Osteocyte (in vitro differentiated cells): ENCODE results near the gene UBE2L6. TPM values are rescaled to one million over a fixed set of nuclear protein-coding genes. Genes with fewer than 3 reads are reported as not detected.

Experiments used
- DNase-seq: peaks from one replicate; pipeline ENCODE4 v3.0.0; 2021; ENCODE audit warnings: mixed read lengths; ENCODE audit not compliant: unreplicated experiment; ENCODE audit errors: extremely low spot score
- H3K27ac Mint-ChIP-seq: one replicate; pipeline ENCODE4 v1.8.0; 2021; ENCODE audit warnings: mild to moderate bottlenecking, mixed read lengths; ENCODE audit not compliant: unreplicated experiment
- H3K27me3 Mint-ChIP-seq: one replicate; pipeline ENCODE4 v1.8.0; 2021; ENCODE audit warnings: mixed read lengths; ENCODE audit not compliant: unreplicated experiment
- H3K36me3 Mint-ChIP-seq: one replicate; pipeline ENCODE4 v1.8.0; 2021; ENCODE audit warnings: mixed read lengths; ENCODE audit not compliant: unreplicated experiment
- H3K4me1 Mint-ChIP-seq: one replicate; pipeline ENCODE4 v1.8.0; 2021; ENCODE audit warnings: mixed read lengths; ENCODE audit not compliant: unreplicated experiment
- H3K4me3 Mint-ChIP-seq: one replicate; pipeline ENCODE4 v1.8.0; 2021; ENCODE audit warnings: mild to moderate bottlenecking, moderate library complexity, mixed read lengths; ENCODE audit not compliant: unreplicated experiment
- H3K9me3 Mint-ChIP-seq: one replicate; pipeline ENCODE4 v1.8.0; 2021; ENCODE audit warnings: mixed read lengths; ENCODE audit not compliant: unreplicated experiment
- long read RNA-seq: library from polyadenylated mRNA; unstranded; transcript quantifications from one replicate; pipeline ENCODE4 v2.0.0, GENCODE V29; 2021
- total RNA-seq: library from RNA; stranded (reverse); gene quantifications from 2 replicates; pipeline ENCODE4 v1.2.1, GENCODE V29; 2021
- TF ChIP-seq, protein P1 (sequence below): fragments of 200-600 bp; sonication (generic); IDR thresholded peaks from 2 replicates; pipeline ENCODE4 v1.5.0; 2021; ENCODE audit warnings: antibody characterized with exemption, mild to moderate bottlenecking, moderate library complexity

UBE2L6 gene
- total RNA-seq = 58.9 and 62.5 TPM in 2 replicates
- long read RNA-seq, transcript UBE2L6-202 (4 exons, 1,573 nt) = minor isoform, 6 of 192 reads
- long read RNA-seq, transcript UBE2L6-201 (4 exons, 1,354 nt) = major isoform, 180 of 192 reads
- long read RNA-seq, transcript UBE2L6-205 (3 exons, 605 nt) = minor isoform, 5 of 192 reads
- long read RNA-seq, partial matches to known transcripts = 1 of 192 reads
- long read RNA-seq, other reads (novel, unspliced or antisense) = 0 of 192 reads

DNA sequence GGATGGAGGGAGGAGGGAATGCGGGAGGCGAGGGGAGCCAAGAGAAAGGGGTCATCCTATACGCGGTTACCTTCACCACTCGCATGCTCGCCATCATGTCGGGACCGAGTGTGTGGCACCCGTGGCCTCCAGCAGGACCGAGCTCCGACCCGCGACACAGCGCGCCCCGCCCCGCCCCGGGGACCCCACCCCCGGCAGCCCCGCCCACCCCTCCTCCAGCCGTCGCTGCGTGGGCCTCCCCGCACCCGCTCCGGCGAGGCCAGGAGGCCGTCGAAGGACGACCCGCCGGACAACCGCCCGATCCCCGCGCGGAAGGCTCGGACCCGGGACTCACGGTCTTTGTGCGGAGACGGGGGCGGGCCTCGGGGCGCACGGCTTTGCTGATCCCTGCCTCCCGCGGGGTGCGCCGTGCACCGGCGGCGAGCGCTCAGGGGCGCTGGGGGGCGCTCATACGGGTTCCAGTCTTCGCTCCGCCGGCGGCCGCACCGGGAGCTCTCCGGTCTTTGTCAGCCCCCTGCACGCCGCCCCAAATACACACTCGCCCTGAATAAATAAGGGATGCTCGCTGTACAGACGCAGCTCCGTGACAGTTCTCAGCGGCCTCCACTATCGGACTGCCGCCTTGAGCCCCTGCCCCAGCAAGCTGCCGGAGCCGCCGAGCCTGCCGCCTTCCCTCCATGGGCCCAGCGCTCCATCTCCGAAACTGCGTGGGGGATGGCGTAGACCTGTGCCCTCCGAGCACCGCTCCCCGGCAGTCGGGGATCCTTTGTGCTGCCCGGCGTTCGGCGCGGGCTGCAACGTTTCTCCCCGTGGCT lies at the start of gene UBE2L6:
TSS of gene UBE2L6 (minus strand) at position 158 of the 815 bp plus-strand sequence. CDS start at position 97, 61 bp downstream.
- DNase-seq = peak; percentile 93

DNA sequence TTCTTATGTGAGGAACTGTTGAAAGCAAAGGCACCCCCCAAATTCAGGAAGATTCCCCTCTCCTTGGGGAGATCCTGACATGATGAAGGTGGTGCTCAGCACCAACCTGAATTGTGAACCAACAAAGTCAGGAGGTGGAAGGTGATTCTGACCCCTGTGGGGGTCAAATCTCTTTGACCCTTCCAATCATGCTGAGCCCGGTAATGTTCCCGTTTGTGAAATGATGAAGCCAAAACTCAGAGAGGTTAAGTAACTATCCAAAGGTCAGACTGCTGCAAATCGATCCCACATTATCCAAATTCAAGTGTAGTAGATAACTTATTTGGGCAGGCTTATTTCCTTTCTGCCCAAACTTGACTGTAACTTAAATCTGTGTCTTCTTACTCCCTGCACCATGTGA lies 49.1 kb upstream of the UBE2L6 start:
- no peak for DNase-seq
- TF ChIP-seq, protein P1, sequence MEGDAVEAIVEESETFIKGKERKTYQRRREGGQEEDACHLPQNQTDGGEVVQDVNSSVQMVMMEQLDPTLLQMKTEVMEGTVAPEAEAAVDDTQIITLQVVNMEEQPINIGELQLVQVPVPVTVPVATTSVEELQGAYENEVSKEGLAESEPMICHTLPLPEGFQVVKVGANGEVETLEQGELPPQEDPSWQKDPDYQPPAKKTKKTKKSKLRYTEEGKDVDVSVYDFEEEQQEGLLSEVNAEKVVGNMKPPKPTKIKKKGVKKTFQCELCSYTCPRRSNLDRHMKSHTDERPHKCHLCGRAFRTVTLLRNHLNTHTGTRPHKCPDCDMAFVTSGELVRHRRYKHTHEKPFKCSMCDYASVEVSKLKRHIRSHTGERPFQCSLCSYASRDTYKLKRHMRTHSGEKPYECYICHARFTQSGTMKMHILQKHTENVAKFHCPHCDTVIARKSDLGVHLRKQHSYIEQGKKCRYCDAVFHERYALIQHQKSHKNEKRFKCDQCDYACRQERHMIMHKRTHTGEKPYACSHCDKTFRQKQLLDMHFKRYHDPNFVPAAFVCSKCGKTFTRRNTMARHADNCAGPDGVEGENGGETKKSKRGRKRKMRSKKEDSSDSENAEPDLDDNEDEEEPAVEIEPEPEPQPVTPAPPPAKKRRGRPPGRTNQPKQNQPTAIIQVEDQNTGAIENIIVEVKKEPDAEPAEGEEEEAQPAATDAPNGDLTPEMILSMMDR = no peak
- Mint-ChIP-seq H3K36me3 (no peaks in the 10 kb centered on the region), H3K27ac (no peak overlapping the region), H3K4me3 (no peak overlapping the region), H3K4me1 (no peaks in the 10 kb centered on the region), H3K9me3 (peaks cover 4% of the 10 kb centered on the region), H3K27me3 (peaks cover 27% of the 10 kb centered on the region)

More for the DNA sequence above, at the start of gene UBE2L6:
- peaks cover 26% of the 10 kb centered on the region for H3K4me1 Mint-ChIP-seq
- peak within 1 kb of the TSS; percentile 97 for H3K4me3 Mint-ChIP-seq
- no peaks in the 10 kb centered on the region for H3K9me3 Mint-ChIP-seq
- H3K27ac Mint-ChIP-seq = peak within 1 kb of the TSS; percentile 93
- no peaks in the 10 kb centered on the region for H3K36me3 Mint-ChIP-seq
- TF ChIP-seq, protein P1 = peak; percentile 95
- H3K27me3 Mint-ChIP-seq = no peaks in the 10 kb centered on the region

DNA sequence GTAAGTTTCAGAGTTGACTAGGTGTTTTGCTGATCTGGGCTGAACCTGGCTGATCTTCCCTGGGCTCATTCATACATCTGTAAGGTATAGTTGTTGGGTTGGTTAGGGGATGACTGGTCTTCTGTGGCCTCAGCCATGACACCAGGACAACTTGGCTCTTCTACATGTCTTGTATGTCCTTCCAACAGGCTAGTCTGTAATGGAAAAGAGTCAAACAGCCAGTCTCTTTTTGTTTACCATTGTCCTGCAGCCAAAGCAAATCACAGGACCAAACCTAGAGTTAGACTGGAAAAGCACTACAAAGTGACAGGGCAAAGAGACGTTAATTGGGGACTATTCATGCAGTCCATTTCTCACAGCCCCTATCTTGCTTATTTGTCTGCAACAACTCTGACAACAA lies 47.8 kb upstream of the UBE2L6 start:
- TF ChIP-seq, protein P1 = no peak
- Mint-ChIP-seq H3K4me1 (no peaks in the 10 kb centered on the region), H3K27me3 (peaks cover 35% of the 10 kb centered on the region), H3K27ac (no peak overlapping the region), H3K9me3 (peaks cover under 1% of the 10 kb centered on the region), H3K36me3 (no peaks in the 10 kb centered on the region), H3K4me3 (no peak overlapping the region)
- no peak for DNase-seq

DNA sequence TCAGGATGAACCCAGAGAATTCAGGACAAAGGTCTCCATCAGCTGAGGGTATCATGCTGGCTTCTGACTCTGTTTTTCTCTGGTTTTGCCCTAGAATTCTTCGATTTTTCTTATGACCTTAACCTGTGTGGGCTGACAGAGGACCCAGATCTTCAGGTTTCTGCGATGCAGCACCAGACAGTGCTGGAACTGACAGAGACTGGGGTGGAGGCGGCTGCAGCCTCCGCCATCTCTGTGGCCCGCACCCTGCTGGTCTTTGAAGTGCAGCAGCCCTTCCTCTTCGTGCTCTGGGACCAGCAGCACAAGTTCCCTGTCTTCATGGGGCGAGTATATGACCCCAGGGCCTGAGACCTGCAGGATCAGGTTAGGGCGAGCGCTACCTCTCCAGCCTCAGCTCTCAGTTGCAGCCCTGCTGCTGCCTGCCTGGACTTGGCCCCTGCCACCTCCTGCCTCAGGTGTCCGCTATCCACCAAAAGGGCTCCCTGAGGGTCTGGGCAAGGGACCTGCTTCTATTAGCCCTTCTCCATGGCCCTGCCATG lies 46.8 kb upstream of the UBE2L6 start:
- no peak overlapping the region for H3K27ac Mint-ChIP-seq
- H3K36me3 Mint-ChIP-seq = no peaks in the 10 kb centered on the region
- no peak overlapping the region for H3K4me3 Mint-ChIP-seq
- no peaks in the 10 kb centered on the region for H3K9me3 Mint-ChIP-seq
- H3K27me3 Mint-ChIP-seq = peaks cover 42% of the 10 kb centered on the region
- H3K4me1 Mint-ChIP-seq = no peaks in the 10 kb centered on the region
- TF ChIP-seq, protein P1 = no peak
- no peak for DNase-seq

DNA sequence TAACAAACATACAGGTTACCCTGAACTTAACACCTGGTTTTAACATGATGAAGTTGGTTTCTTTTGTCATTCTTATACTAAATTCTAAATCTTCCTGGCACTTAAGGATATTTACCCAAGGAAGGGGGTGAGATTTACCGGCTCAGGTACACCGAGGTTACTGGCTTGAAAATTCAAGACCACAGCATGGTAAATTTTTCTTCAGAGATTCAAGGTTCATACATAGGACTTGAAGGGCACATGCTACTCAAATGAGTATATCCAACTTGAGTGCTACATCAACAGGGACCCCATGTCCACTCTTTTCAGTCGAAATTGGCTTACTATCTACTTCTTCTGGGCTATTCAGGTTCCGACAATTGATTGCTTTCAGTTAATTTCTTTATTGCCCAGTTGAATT lies 42.7 kb upstream of the UBE2L6 start:
- no peak for DNase-seq
- Mint-ChIP-seq H3K27ac (no peak overlapping the region), H3K4me3 (no peak overlapping the region), H3K4me1 (no peaks in the 10 kb centered on the region), H3K27me3 (peaks cover 57% of the 10 kb centered on the region), H3K36me3 (no peaks in the 10 kb centered on the region), H3K9me3 (no peaks in the 10 kb centered on the region)
- TF ChIP-seq, protein P1 = no peak
